SK-N-SH (cell line): ENCODE data around the gene NUMBL. TPM values are rescaled to one million over a fixed set of nuclear protein-coding genes. Genes with fewer than 3 reads are reported as not detected.

Source experiments
- CTCF ChIA-PET: fragments of 300-600, 350-600 bp; formaldehyde crosslinking; extraction: SDS; loops from one replicate; lab custom pipeline; 2021; lab: Yijun Ruan, JAX
- POLR2A ChIA-PET: fragments of 350-600 bp; sonication (Branson Sonifier 250); formaldehyde crosslinking; extraction: SDS; loops from one replicate; lab custom pipeline; 2020; ENCODE audit warnings: antibody characterized with exemption, inconsistent platforms; lab: Yijun Ruan, JAX
- DNase-seq: peaks from one replicate; pipeline ENCODE4 v3.0.0; 2012
- H2AFZ ChIP-seq: fragments of 200-600 bp; sonication (generic); 2 replicates; pipeline ENCODE4 v1.8.1; 2016; ENCODE audit warnings: antibody characterized with exemption, mild to moderate bottlenecking, low read depth
- H3F3A ChIP-seq: fragments of 200-600 bp; sonication (generic); replicated peaks from 2 replicates; pipeline ENCODE3; 2016; ENCODE audit warnings: antibody characterized with exemption, mild to moderate bottlenecking; ENCODE audit not compliant: insufficient read depth
- H3K27ac ChIP-seq, 2 experiments: fragments of 200-500 bp in 1 of 2; fragments of 200-600 bp in 1 of 2; sonication (Bioruptor generic) in 1 of 2; sonication (generic), shearing (Covaris generic) in 1 of 2; 2 replicates each; pipeline versions ENCODE4 v1.5.1 to v1.6.1; 2014 to 2016; ENCODE audit warnings: low read depth in 2 of 2, inconsistent platforms in 1 of 2, low read length in 1 of 2, mild to moderate bottlenecking in 1 of 2, mixed read lengths in 1 of 2
- H3K27me3 ChIP-seq: fragments of 200-600 bp; sonication (generic), shearing (Covaris generic); 2 replicates; pipeline ENCODE4 v1.6.1; 2016; ENCODE audit warnings: mixed run types; ENCODE audit not compliant: insufficient read depth
- H3K36me3 ChIP-seq, 2 experiments: fragments of 200-500 bp in 1 of 2; fragments of 200-600 bp in 1 of 2; sonication (Bioruptor generic) in 1 of 2; sonication (generic) in 1 of 2; replicated peaks in 1 of 2; 2 replicates each; pipeline versions ENCODE3 to v1.5.1; 2014 to 2016; ENCODE audit warnings: low read length in 1 of 2, mild to moderate bottlenecking in 1 of 2; ENCODE audit not compliant: insufficient read depth in 2 of 2, control insufficient read depth in 1 of 2
- H3K4me1 ChIP-seq, 2 experiments: fragments of 200-500 bp in 1 of 2; fragments of 200-600 bp in 1 of 2; sonication (Bioruptor generic) in 1 of 2; sonication (generic), shearing (Covaris generic) in 1 of 2; 2 replicates each; pipeline versions ENCODE4 v1.5.1 to v1.6.1; 2014 to 2016; ENCODE audit warnings: low read depth in 1 of 2, low read length in 1 of 2, mixed run types in 1 of 2; ENCODE audit not compliant: insufficient read depth in 2 of 2, control insufficient read depth in 1 of 2
- H3K4me2 ChIP-seq: fragments of 200-600 bp; sonication (generic), shearing (Covaris generic); 2 replicates; pipeline ENCODE4 v1.6.1; 2017; ENCODE audit warnings: mixed run types
- H3K4me3 ChIP-seq, 2 experiments: fragments of 200-500 bp in 1 of 2; fragments of 200-600 bp in 1 of 2; sonication (Bioruptor generic) in 1 of 2; sonication (generic), shearing (Covaris generic) in 1 of 2; 2 replicates each; pipeline versions ENCODE4 v1.5.1 to v1.8.1; 2014 to 2016; ENCODE audit warnings: low read depth in 2 of 2, inconsistent platforms in 1 of 2, low read length in 1 of 2, mild to moderate bottlenecking in 1 of 2, mixed read lengths in 1 of 2, moderate library complexity in 1 of 2
- H3K79me2 ChIP-seq: fragments of 200-600 bp; sonication (generic); 2 replicates; pipeline ENCODE4 v1.8.1; 2017; ENCODE audit warnings: mild to moderate bottlenecking; ENCODE audit not compliant: insufficient read depth
- H3K9ac ChIP-seq: fragments of 200-600 bp; sonication (generic); 2 replicates; pipeline ENCODE4 v1.6.1; 2017; ENCODE audit warnings: mixed run types
- H3K9me2 ChIP-seq: fragments of 200-600 bp; sonication (generic); 2 replicates; pipeline ENCODE4 v1.6.1; 2017; ENCODE audit warnings: mixed run types
- H3K9me3 ChIP-seq: fragments of 200-600 bp; sonication (generic); 2 replicates; pipeline ENCODE4 v1.6.1; 2017; ENCODE audit warnings: mixed run types, mild to moderate bottlenecking, moderate library complexity
- H4K20me1 ChIP-seq: fragments of 200-600 bp; sonication (generic); 2 replicates; pipeline ENCODE4 v1.6.1; 2017; ENCODE audit warnings: mild to moderate bottlenecking, mixed run types; ENCODE audit not compliant: insufficient read depth
- CHD2 ChIP-seq: fragments of 150-350 bp; IDR thresholded peaks from 2 replicates; pipeline ENCODE4 v1.6.1; 2018; ENCODE audit warnings: low read length; ENCODE audit not compliant: partially characterized antibody
- ELF1 ChIP-seq: IDR thresholded peaks from 2 replicates; pipeline ENCODE4 v1.4.0; 2012
- FOXJ3 ChIP-seq: sonication (generic); formaldehyde crosslinking; IDR thresholded peaks from 2 replicates; pipeline ENCODE4 v1.5.1; 2020; ENCODE audit warnings: mild to moderate bottlenecking, missing genetic modification reagents
- FOXM1 ChIP-seq: IDR thresholded peaks from 2 replicates; pipeline ENCODE4 v1.4.0; 2012; ENCODE audit warnings: low read depth, mild to moderate bottlenecking
- GABPA ChIP-seq: IDR thresholded peaks from 2 replicates; pipeline ENCODE4 v1.4.0; 2012; ENCODE audit warnings: low read depth, mild to moderate bottlenecking
- GATA2 ChIP-seq: sonication (generic); formaldehyde crosslinking; IDR thresholded peaks from 2 replicates; pipeline ENCODE4 v1.5.0; 2020; ENCODE audit warnings: mild to moderate bottlenecking, missing genetic modification reagents
- IRF3 ChIP-seq: fragments of 150-350 bp; IDR thresholded peaks from 2 replicates; pipeline ENCODE4 v1.6.1; 2016; ENCODE audit warnings: mild to moderate bottlenecking, low read depth, low read length
- MAX ChIP-seq: IDR thresholded peaks from 2 replicates; pipeline ENCODE4 v1.4.0; 2012; ENCODE audit warnings: low read depth
- MEF2A ChIP-seq: IDR thresholded peaks from 2 replicates; pipeline ENCODE4 v1.4.0; 2012; ENCODE audit warnings: low read depth, borderline replicate concordance
- MXI1 ChIP-seq: IDR thresholded peaks from 2 replicates; pipeline ENCODE4 v1.6.1; 2012; ENCODE audit warnings: mild to moderate bottlenecking, low read depth, low read length, improper control_type of control experiment
- NFIC ChIP-seq: IDR thresholded peaks from 2 replicates; pipeline ENCODE4 v1.4.0; 2012; ENCODE audit warnings: borderline replicate concordance
- PBX3 ChIP-seq: IDR thresholded peaks from 2 replicates; pipeline ENCODE4; 2012
- POLR2AphosphoS5 ChIP-seq: IDR thresholded peaks from 2 replicates; pipeline ENCODE4 v1.6.1; 2012; ENCODE audit warnings: low read depth, low read length
- RCOR1 ChIP-seq: fragments of 150-350 bp; IDR thresholded peaks from 2 replicates; pipeline ENCODE4 v1.6.1; 2017; ENCODE audit warnings: antibody characterized with exemption, low read length
- REST ChIP-seq: IDR thresholded peaks from 2 replicates; pipeline ENCODE4 v1.6.1; 2012; ENCODE audit warnings: mild to moderate bottlenecking, low read depth, low read length, moderate library complexity
- RFX5 ChIP-seq: IDR thresholded peaks from 2 replicates; pipeline ENCODE4 v1.6.1; 2012; ENCODE audit warnings: mild to moderate bottlenecking, improper control_type of control experiment, low read length
- SIN3A ChIP-seq: IDR thresholded peaks from 2 replicates; pipeline ENCODE4 v1.6.1; 2012; ENCODE audit warnings: low read depth, mild to moderate bottlenecking, low read length, moderate library complexity, borderline replicate concordance
- TCF12 ChIP-seq: IDR thresholded peaks from 2 replicates; pipeline ENCODE4 v1.4.0; 2012
- TEAD4 ChIP-seq: IDR thresholded peaks from 2 replicates; pipeline ENCODE4 v1.4.0; 2012; ENCODE audit warnings: mild to moderate bottlenecking, borderline replicate concordance; ENCODE audit not compliant: insufficient read depth
- USF2 ChIP-seq: fragments of 150-350 bp; IDR thresholded peaks from 2 replicates; pipeline ENCODE4 v1.6.1; 2017; ENCODE audit warnings: antibody characterized with exemption, low read length, low read depth, borderline replicate concordance
- WGBS: methylation state at CpG from one replicate; pipeline ENCODE4 v1.1.6; 2017; ENCODE audit warnings: low lambda C conversion rate; 5-methylcytosine and 5-hydroxymethylcytosine counted together
- polyA plus RNA-seq, 3 experiments: library from polyadenylated mRNA; depleted of rRNA; stranded (reverse); fragments of >200 nt; gene quantifications; 2 replicates each; pipeline ENCODE4 v1.2.3, GENCODE V29; 2012

The NUMBL gene
- polyA plus RNA-seq, 1 of the 3 experiments (the other 2 are of a cell fraction) = 54.6 TPM

GRCh38 chr19:40641281-40641680 is 49.2 kb downstream of the NUMBL start:
- TF ChIP-seq IRF3 (no peak), GABPA (no peak), FOXM1 (no peak), SIN3A (no peak), ELF1 (no peak), GATA2 (CRISPR knock-in tag) (no peak), PBX3 (no peak), TCF12 (no peak), FOXJ3 (CRISPR knock-in tag) (no peak), MEF2A (no peak), REST (no peak), NFIC (no peak), RCOR1 (no peak), POLR2AphosphoS5 (no peak), RFX5 (no peak), MXI1 (no peak), TEAD4 (no peak), CHD2 (no peak), MAX (no peak), USF2 (no peak)
- Histone ChIP-seq H2AFZ (peak overlapping the region; percentile 70; the same call in 1 of the 2 replicates), H3K9ac (no peak overlapping the region), H3K4me2 (no peak overlapping the region), H3K36me3 (no peaks in the 10 kb centered on the region), H4K20me1 (no peaks in the 10 kb centered on the region), H3K79me2 (no peaks in the 10 kb centered on the region), H3K27ac (no peak overlapping the region), H3K27me3 (no peaks in the 10 kb centered on the region), H3K9me2 (no peaks in the 10 kb centered on the region), H3K9me3 (no peaks in the 10 kb centered on the region), H3K4me1 (peaks cover 0 to 4% of the 10 kb centered on the region in 2 experiments; a peak in 2 of 4 replicates), H3F3A (peaks cover 9% of the 10 kb centered on the region), H3K4me3 (no peak overlapping the region)
- DNase-seq = no peak
- CTCF ChIA-PET = interaction anchor here (1.0 kb wide), 1 partner anchor 22 kb away, joined by 3 read pairs; no protein-coding TSS in a partner anchor
- POLR2A ChIA-PET = no interaction called here
- 91% methylated on average over 7 of the region's 7 CpGs for WGBS
